ENCODE results near the gene ASF1B.

ASF1B gene

DNA sequence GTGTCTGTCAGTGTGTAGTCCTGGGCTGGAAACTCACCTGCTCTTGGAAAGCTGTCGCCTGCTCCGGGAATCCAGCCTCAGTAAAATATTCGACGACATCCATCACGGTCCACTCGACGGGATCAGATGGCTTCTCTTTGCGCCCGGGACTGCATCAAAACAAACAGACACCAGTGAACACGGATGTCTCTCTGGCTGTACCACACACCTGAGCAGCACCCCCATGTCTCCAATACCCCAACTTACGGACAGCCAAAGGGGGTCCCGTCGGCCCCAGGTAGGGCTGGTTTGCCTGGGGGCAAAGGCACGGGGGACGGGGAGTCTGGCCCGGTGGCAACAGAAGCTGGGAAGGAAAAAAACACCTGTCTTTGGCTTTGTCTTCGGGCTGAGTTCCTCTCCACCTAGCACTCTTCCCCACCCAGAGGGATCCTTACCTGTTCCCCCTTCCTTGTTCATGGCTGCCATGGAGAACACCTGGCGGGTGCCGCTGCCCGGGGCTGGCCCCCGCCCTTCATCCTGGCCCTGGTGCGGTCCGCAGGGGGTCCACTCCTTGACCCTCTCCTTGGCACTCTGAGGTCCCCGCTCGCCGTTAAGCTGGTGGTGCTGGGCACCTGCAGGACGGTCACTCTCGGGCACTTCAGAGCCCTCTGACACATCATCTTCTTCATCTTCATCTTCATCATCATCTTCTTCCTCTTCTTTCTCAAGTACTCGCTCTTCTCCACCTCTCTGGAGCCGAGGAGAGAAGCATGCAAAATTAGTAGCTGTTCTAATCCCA, 47.6 kb downstream of the ASF1B start:
- DNase-seq (ENCODE audit: low read depth) = no peak

DNA sequence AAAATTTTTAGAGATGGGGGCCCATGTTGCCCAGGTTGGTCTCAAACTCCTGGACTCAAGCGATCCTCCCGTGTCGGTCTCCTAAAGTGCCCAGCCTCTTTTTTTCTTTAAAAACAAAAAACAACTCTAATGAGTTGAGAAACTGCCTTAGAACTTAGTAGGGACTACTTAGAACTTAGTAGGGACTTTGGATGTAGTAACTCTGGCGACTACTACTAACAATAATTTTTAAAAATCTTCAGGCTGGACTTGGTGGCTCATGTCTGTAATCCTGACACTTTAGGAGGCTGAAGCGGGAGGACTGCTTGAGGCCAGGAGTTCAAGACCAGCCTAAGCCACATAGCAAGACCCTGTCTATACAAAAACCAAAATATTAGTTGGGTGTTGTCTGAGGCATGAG, 50.3 kb downstream of the ASF1B start:
- no peak for DNase-seq (ENCODE audit: low read depth)

- no peak for DNase-seq (ENCODE audit: low read depth)
Observed at GRCh38 chr19:14085309-14085995, 50.9 kb downstream of the ASF1B start, which contains the start of gene C19orf67. Gene C19orf67 (minus strand): TSS chr19:14085783. CDS start chr19:14085627, 156 bp downstream.

DNA sequence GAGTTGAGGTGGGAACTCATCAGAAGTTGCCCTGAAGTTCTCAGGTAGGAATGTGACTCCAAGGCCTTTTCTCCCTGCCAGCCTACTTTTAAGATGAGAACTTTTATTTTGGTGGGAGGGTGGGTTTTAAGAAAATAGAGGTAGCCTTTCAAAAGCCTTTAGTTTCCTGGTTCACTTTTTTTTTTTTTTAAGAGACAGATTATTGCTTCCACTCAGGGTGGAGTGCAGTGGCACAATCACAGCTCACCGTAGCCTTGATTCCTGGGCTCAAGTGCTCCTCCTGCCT, 53.8 kb downstream of the ASF1B start:
- no peak for DNase-seq (ENCODE audit: low read depth)

DNA sequence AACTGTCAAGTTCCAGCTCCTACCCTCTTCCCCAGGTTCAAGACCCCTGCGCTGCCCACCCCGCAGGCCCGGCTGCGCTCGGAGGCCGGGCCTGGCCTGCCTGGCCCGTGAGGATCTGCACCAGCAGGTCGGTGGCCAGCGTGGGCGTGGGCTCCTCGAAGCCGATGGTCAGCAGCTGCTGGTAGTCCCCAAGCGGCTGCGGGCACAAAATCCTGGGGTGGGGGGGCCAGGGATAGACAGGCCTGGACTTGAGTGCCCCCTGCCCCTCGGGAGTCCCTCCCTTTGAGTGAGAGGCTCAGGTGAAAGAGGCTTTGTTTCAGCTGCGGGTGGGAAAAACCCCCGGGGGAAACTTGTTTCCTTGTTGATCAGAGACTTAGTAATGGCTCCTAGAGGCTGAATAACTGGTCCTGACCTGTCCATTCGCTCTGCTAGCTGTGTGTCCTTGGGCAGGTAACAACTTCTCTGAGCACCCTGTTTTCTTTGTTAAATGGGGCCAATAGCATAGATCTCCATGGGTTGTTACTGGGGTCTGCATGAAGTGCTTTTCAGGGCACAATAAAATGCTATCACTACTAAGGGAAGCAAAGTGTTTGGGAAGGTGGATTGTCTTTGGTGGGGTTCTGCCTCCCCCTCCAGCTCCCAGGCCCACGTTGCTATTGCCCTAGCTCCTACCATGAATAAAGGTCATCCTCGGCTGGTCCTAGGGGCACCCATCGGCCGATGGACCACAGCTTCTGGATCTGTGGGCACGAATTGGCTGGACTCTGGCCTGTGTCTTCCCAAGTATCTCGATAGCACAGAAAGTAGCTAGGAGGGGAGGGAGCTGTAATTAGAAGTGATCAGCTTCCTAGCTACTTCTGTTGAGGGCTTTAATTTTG, 54.4 kb downstream of the ASF1B start:
- DNase-seq (ENCODE audit: low read depth) = no peak

DNA sequence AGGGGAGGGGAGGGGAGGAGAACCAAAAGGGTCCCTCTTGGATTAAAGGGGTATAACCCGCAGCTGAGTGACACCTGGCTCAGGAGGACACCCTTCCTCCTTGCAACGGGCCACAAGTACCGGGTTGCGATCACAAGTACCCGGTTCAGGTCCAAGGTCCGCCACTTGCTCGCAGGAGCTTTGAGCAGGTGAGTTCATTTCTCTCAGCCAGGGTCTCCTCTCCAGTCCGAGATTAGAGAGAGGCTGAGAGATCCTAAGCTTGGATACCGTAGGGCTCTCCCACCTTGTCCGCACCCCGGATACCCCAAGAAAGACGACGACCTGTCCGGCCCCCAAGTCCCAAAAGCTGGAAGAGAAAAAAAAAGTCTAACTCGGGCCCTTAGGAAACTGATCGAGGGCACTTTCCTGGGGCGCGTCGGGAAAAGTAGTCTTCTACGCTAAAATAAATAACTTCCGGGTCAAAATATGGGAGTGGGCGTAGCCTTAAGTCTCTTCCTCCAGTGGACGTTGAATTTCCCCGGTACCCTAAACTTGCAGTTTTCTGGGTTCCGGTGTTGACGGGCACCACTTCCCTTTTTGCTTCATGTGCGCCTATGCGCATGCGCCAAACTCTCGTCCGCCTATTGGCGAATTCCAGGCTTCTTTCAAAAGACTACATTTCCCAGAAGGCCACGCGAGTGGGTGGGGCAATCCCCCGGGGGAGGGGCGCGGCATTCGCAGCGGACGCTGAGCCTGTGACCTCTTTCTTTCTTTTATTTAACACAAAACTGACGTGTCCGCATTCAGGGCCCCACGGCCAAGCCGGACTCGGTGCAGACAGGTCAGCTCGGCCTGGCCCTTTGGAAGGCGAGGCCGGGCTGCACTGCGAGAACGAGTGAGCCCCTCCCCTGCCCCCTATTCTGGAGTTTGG, 55.2 kb downstream of the ASF1B start:
- DNase-seq (ENCODE audit: low read depth) = peak; percentile 97

- no peak for DNase-seq (ENCODE audit: low read depth)
Observed at GRCh38 chr19:14078411-14078810, 58.0 kb downstream of the ASF1B start.

DNA sequence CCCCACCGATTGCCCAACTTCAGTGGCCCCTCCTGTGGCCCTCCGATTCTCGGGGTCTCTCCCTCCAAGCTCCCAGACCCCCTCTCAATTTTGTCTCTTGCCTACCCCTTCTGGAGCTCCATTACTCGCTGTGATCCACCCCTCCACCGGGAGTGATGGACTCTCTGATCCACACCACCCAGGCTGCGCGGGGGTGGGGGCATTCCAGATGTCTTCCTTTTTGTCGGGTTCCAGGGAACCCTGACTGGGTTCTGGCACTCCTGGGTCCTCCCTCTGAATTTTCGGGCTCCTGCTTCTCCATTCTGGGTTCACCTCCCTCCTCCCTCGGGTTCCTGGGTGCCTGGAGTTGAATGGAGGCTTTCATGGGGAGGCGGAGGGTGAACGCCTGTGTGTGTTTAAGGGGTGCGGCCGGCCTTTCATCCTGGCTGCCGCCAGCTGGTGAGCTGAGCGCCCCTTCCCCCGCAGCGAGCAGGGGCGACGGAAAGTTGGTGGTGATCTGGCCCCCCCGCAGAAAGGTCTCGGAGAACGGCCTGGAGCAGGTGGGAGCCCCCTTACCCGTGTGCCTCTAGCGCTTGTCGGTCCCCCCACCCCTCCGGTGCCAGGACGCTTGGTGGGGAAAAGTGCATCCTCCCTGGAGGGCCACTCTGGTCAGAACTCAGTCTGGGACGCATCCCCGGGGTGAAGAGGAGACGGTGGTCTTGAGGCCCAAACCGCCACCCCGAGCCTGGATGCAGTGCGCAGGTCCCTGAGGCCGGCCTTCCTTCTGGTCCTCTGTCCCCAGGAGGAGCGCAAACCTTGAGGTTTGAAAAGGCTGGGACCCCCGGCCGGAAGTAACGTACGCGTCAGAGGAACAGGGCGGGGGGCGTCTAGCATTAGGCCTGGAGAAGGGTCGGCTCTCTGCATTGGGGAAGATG, 62.2 kb downstream of the ASF1B start:
- DNase-seq (ENCODE audit: low read depth) = no peak

GRCh38 chr19:14073261-14073924, 63.0 kb downstream of the ASF1B start:
- no peak for DNase-seq (ENCODE audit: low read depth)

- DNase-seq (ENCODE audit: low read depth) = no peak
Observed at GRCh38 chr19:14072535-14073260, 63.7 kb downstream of the ASF1B start, which contains the start of gene MISP3. Gene MISP3 (plus strand): TSS chr19:14072786. CDS start chr19:14073310, 524 bp downstream.

DNA sequence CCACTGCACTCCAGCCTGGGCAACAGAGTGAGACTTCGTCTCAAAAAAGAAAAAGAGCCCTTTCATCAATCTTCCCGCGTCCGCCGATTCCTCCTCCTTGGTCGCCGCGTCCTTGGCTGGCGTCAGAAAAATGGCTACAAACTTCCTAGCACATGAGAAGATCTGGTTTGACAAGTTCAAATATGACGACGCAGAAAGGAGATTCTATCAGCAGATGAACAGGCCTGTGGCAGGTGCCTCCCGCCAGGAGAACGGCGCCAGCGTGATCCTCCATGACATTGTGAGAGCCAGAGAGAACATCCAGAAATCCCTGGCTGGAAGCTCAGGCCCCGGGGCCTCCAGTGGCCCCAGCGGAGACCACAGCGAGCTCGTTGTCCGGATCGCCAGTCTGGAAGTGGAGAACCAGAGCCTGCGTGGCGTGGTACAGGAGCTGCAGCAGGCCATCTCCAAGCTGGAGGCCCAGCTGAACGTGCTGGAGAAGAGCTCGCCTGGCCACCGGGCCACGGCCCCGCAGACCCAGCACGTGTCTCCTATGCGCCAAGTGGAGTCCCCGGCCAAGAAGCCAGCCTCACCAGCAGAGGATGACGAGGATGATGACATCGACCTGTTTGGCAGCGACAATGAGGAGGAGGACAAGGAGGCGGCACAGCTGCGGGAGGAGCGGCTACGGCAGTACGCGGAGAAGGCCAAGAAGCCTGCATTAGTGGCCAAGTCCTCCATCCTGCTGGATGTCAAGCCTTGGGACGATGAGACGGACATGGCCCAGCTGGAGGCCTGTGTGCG, 65.9 kb downstream of the ASF1B start:
- no peak for DNase-seq (ENCODE audit: low read depth)

Measured in GM04503 (cell line).